ENCODE data around the gene GRIK4. TPM values are rescaled to one million over a fixed set of nuclear protein-coding genes. Genes with fewer than 3 reads are reported as not detected.

The GRIK4 gene
- polyA plus RNA-seq, 1 donor from 2014 or later = 3.4 TPM

DNA sequence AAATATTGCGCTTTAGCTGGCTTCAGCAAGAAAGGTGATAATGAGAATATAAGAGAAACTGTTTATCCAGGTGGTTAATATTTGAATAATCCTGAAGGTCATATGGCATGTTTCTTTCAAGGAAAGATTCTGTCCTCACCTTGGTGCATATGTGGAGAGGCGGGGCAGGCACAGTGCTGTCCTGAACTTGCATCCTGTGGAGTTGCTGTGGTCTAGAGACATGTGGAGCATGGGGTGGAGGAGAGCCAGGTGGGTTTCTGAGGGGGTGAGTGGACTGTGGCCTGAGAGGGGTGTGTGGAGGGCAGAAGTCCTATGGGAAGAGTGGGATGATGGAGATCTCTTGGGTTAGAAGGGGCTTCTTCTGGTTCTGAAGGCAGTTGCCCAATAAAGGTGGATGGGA is 65.5 kb downstream of the GRIK4 start:
- no peak overlapping the region for H3K4me3 ChIP-seq (ENCODE audit: low read length)
- H3K79me2 ChIP-seq (replicated peaks; ENCODE audit: insufficient read depth, low read length) = no peaks in the 10 kb centered on the region
- H3F3A ChIP-seq (ENCODE audit: insufficient read depth, low read length, poor library complexity, severe bottlenecking) = no peaks in the 10 kb centered on the region
- H3K36me3 ChIP-seq (ENCODE audit: insufficient read depth, low read length) = no peaks in the 10 kb centered on the region
- H3K9me2 ChIP-seq (ENCODE audit: insufficient read depth, low read length) = no peaks in the 10 kb centered on the region
- H3K9me3 ChIP-seq (ENCODE audit: low read length) = no peaks in the 10 kb centered on the region
- no peak overlapping the region for H3K4me2 ChIP-seq (ENCODE audit: low read length)
- H3K27ac ChIP-seq (ENCODE audit: low read length) = no peak overlapping the region
- no peak overlapping the region for H3K9ac ChIP-seq (ENCODE audit: low read length)
- no peak for TF ChIP-seq SMC3 (conservative IDR thresholded peaks at IDR 0.05; ENCODE audit: poor library complexity)
- no peak for TF ChIP-seq TAF1 (IDR thresholded peaks at IDR 0.05; ENCODE audit: low read depth)
- no peak for TF ChIP-seq POLR2AphosphoS5 (IDR thresholded peaks at IDR 0.05)
- TF ChIP-seq, protein P1, sequence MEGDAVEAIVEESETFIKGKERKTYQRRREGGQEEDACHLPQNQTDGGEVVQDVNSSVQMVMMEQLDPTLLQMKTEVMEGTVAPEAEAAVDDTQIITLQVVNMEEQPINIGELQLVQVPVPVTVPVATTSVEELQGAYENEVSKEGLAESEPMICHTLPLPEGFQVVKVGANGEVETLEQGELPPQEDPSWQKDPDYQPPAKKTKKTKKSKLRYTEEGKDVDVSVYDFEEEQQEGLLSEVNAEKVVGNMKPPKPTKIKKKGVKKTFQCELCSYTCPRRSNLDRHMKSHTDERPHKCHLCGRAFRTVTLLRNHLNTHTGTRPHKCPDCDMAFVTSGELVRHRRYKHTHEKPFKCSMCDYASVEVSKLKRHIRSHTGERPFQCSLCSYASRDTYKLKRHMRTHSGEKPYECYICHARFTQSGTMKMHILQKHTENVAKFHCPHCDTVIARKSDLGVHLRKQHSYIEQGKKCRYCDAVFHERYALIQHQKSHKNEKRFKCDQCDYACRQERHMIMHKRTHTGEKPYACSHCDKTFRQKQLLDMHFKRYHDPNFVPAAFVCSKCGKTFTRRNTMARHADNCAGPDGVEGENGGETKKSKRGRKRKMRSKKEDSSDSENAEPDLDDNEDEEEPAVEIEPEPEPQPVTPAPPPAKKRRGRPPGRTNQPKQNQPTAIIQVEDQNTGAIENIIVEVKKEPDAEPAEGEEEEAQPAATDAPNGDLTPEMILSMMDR (IDR thresholded peaks at IDR 0.05; ENCODE audit: poor library complexity, severe bottlenecking) = no peak
- no peak overlapping the region for H2AFZ ChIP-seq (ENCODE audit: low read depth, low read length)
- H3K27me3 ChIP-seq (ENCODE audit: insufficient read depth, low read depth, low read length) = no peaks in the 10 kb centered on the region
- H4K20me1 ChIP-seq (ENCODE audit: insufficient read depth) = no peaks in the 10 kb centered on the region

DNA sequence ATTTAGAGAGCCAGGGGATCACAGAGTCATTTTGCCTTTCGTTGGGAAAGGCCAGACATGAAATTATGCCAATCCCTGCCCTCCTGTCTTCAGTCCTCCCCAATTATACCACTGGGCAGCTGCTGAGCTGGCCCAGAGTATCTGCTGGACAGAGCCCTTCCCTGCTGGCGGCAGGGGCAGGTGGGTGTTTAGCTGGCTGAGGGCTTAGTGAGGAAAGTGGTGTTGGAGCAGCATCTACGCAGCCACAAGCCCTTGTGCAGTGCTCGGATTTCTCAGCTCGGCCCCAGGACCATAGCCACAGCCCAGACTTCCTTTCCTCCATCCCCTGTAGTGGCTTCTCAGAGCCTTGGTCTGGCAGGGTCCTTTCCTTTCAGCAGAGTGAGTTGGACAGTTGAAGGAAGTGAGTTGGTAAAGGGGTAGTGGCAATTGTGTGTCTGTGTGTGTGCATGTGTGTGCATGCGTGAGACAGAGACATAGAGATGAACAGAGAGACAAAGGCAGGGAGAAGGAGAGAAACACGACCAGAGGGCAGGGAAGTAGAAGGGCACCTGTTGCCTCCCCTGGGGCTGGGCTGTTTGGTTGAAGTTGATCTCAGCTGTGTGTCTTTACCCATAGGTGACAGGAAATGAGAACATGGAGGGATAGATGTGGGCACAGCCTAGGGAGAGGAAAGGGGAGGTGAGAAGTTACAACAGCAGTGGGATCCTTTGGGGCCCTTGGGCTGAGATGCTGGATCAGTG is 66.2 kb downstream of the GRIK4 start:
- TF ChIP-seq, protein P2, sequence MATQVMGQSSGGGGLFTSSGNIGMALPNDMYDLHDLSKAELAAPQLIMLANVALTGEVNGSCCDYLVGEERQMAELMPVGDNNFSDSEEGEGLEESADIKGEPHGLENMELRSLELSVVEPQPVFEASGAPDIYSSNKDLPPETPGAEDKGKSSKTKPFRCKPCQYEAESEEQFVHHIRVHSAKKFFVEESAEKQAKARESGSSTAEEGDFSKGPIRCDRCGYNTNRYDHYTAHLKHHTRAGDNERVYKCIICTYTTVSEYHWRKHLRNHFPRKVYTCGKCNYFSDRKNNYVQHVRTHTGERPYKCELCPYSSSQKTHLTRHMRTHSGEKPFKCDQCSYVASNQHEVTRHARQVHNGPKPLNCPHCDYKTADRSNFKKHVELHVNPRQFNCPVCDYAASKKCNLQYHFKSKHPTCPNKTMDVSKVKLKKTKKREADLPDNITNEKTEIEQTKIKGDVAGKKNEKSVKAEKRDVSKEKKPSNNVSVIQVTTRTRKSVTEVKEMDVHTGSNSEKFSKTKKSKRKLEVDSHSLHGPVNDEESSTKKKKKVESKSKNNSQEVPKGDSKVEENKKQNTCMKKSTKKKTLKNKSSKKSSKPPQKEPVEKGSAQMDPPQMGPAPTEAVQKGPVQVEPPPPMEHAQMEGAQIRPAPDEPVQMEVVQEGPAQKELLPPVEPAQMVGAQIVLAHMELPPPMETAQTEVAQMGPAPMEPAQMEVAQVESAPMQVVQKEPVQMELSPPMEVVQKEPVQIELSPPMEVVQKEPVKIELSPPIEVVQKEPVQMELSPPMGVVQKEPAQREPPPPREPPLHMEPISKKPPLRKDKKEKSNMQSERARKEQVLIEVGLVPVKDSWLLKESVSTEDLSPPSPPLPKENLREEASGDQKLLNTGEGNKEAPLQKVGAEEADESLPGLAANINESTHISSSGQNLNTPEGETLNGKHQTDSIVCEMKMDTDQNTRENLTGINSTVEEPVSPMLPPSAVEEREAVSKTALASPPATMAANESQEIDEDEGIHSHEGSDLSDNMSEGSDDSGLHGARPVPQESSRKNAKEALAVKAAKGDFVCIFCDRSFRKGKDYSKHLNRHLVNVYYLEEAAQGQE (IDR thresholded peaks at IDR 0.05; ENCODE audit: borderline replicate concordance) = no peak
- TF ChIP-seq EZH2 (IDR thresholded peaks at IDR 0.05; ENCODE audit: borderline replicate concordance, insufficient read depth, low read length, poor library complexity, severe bottlenecking) (no peak), RAD21 (conservative IDR thresholded peaks at IDR 0.05) (no peak), POLR2AphosphoS5 (IDR thresholded peaks at IDR 0.05) (no peak), MXI1 (conservative IDR thresholded peaks at IDR 0.05; ENCODE audit: poor library complexity, severe bottlenecking) (no peak), SMC3 (conservative IDR thresholded peaks at IDR 0.05; ENCODE audit: poor library complexity) (no peak), EP300 (conservative IDR thresholded peaks at IDR 0.05; ENCODE audit: poor library complexity, severe bottlenecking) (no peak), TAF1 (IDR thresholded peaks at IDR 0.05; ENCODE audit: low read depth) (no peak)
- TF ChIP-seq, protein P1 (IDR thresholded peaks at IDR 0.05; ENCODE audit: poor library complexity, severe bottlenecking) = no peak
- H3K9ac ChIP-seq (ENCODE audit: low read length) = no peak overlapping the region
- no peak overlapping the region for H3K4me3 ChIP-seq (ENCODE audit: low read length)
- H4K20me1 ChIP-seq (ENCODE audit: insufficient read depth) = no peaks in the 10 kb centered on the region
- H3K36me3 ChIP-seq (ENCODE audit: insufficient read depth, low read length) = no peaks in the 10 kb centered on the region
- no peaks in the 10 kb centered on the region for H3K79me2 ChIP-seq (replicated peaks; ENCODE audit: insufficient read depth, low read length)
- no peaks in the 10 kb centered on the region for H3K27me3 ChIP-seq (ENCODE audit: insufficient read depth, low read depth, low read length)
- H3K9me2 ChIP-seq (ENCODE audit: insufficient read depth, low read length) = no peaks in the 10 kb centered on the region
- H3F3A ChIP-seq (ENCODE audit: insufficient read depth, low read length, poor library complexity, severe bottlenecking) = no peaks in the 10 kb centered on the region
- H3K9me3 ChIP-seq (ENCODE audit: low read length) = no peaks in the 10 kb centered on the region
- H2AFZ ChIP-seq (ENCODE audit: low read depth, low read length) = no peak overlapping the region
- H3K4me2 ChIP-seq (ENCODE audit: low read length) = no peak overlapping the region
- no peak overlapping the region for H3K27ac ChIP-seq (ENCODE audit: low read length)

Measured in neural cell (in vitro differentiated cells).